GM21786 (cell line): ENCODE results near the gene PHACTR3.
A peak's percentile ranks its signal among the peaks of the same experiment; 100 is the strongest.

Experiments used
- ATAC-seq: cut with Tn5 transposase; IDR thresholded peaks from one replicate; pipeline ENCODE4 v1.9.1; 2021; ENCODE audit not compliant: unreplicated experiment

Gene PHACTR3

GRCh38 chr20:59746155-59746554, 141.8 kb downstream of the PHACTR3 start:
- ATAC-seq: no peak

GRCh38 chr20:59747671-59748515, 143.6 kb downstream of the PHACTR3 start:
- no peak for ATAC-seq

- no peak for ATAC-seq
Observed at GRCh38 chr20:59748619-59749191, 144.4 kb downstream of the PHACTR3 start.

- ATAC-seq: no peak
Observed at GRCh38 chr20:59749301-59749700, 145.0 kb downstream of the PHACTR3 start.

GRCh38 chr20:59750209-59750840, 146.0 kb downstream of the PHACTR3 start:
- ATAC-seq: no peak

GRCh38 chr20:59751075-59751711, 146.9 kb downstream of the PHACTR3 start:
- ATAC-seq: peak; percentile 41

GRCh38 chr20:59752101-59752586, 147.8 kb downstream of the PHACTR3 start:
- ATAC-seq: peak; percentile 87

GRCh38 chr20:59752704-59753460, 148.5 kb downstream of the PHACTR3 start:
- ATAC-seq: peak; percentile 45

GRCh38 chr20:59753836-59754235, 149.5 kb downstream of the PHACTR3 start:
- ATAC-seq: no peak

GRCh38 chr20:59754551-59754950, 150.2 kb downstream of the PHACTR3 start:
- ATAC-seq: no peak

GRCh38 chr20:59756241-59756640, 151.9 kb downstream of the PHACTR3 start:
- ATAC-seq: no peak

GRCh38 chr20:59764037-59764436, 159.7 kb downstream of the PHACTR3 start:
- ATAC-seq: no peak

GRCh38 chr20:59765599-59766177, 161.3 kb downstream of the PHACTR3 start:
- no peak for ATAC-seq

GRCh38 chr20:59767656-59768055, 163.3 kb downstream of the PHACTR3 start:
- ATAC-seq: no peak

GRCh38 chr20:59770270-59770669, 165.9 kb downstream of the PHACTR3 start:
- ATAC-seq: no peak

- no peak for ATAC-seq
Observed at GRCh38 chr20:59770851-59771250, 166.5 kb downstream of the PHACTR3 start.

- no peak for ATAC-seq
Observed at GRCh38 chr20:59771506-59772372, 167.4 kb downstream of the PHACTR3 start.

- ATAC-seq: no peak
Observed at GRCh38 chr20:59772373-59772705, 168.0 kb downstream of the PHACTR3 start.
